Measurements from ENCODE around the gene STAT1.

DNA sequence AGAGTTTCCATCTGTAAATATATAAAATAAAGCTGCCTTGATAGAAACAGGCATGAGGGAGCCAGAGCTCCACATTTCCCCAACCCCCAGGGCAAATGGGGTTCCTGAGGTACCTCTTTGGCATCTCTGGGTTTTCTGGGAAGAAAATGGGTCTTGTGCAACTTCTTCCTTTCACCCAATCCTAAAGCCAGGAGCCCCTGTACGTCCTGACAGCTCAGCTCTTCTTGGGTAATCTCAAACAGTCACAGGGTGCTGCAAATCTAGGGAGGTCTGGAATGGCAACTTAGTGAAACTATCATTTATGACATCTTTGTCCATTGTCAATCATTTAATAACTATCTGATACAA, 36.6 kb upstream of the STAT1 start:
- TF ChIP-seq POLR2AphosphoS5 (IDR thresholded peaks at IDR 0.05; ENCODE audit: borderline replicate concordance, low read depth, low read length) (no peak), EZH2 (IDR thresholded peaks at IDR 0.05) (no peak), FOXP2 (optimal IDR thresholded peaks at IDR 0.05; ENCODE audit: control extremely low read depth, extremely low read length, insufficient read depth) (no peak)
